Measurements from ENCODE around the gene EPS8.

- TF ChIP-seq CTCF (IDR thresholded peaks at IDR 0.05), result no peak
- TF ChIP-seq POLR2A (IDR thresholded peaks at IDR 0.05), result no peak
- no peak for TF ChIP-seq POLR2AphosphoS5 (IDR thresholded peaks at IDR 0.05)
- no peak for TF ChIP-seq EP300 (IDR thresholded peaks at IDR 0.05)
Measured at GRCh38 chr12:15672671-15673270, 116.4 kb downstream of the EPS8 start.

Data from stomach (tissue), 4 donors.